Right lobe of liver (tissue), 4 donors: Measurements from ENCODE around the gene MRPL54.

Experiments used
- POLR2A ChIP-seq: fragments of 450-650 bp; IDR thresholded peaks from one replicate; pipeline ENCODE4 v1.6.1; 2017; ENCODE audit warnings: antibody characterized with exemption, mild to moderate bottlenecking
- TF ChIP-seq, protein P1 (sequence below), 4 donors: fragments of 200-600 bp in 3 of 4; fragments of 450-650 bp in 1 of 4; IDR thresholded peaks; one replicate each; pipeline versions ENCODE4 v1.5.1 to v1.8.0; 2016 to 2022; ENCODE audit warnings: antibody characterized with exemption in 4 of 4, mild to moderate bottlenecking in 2 of 4
- donor health status: DM: no; HTN: no; CAD: no.
- donor health status: DM: no; HTN: no; CAD: no.
- donor health status: DM: no; HTN: yes; CAD: no.

DNA sequence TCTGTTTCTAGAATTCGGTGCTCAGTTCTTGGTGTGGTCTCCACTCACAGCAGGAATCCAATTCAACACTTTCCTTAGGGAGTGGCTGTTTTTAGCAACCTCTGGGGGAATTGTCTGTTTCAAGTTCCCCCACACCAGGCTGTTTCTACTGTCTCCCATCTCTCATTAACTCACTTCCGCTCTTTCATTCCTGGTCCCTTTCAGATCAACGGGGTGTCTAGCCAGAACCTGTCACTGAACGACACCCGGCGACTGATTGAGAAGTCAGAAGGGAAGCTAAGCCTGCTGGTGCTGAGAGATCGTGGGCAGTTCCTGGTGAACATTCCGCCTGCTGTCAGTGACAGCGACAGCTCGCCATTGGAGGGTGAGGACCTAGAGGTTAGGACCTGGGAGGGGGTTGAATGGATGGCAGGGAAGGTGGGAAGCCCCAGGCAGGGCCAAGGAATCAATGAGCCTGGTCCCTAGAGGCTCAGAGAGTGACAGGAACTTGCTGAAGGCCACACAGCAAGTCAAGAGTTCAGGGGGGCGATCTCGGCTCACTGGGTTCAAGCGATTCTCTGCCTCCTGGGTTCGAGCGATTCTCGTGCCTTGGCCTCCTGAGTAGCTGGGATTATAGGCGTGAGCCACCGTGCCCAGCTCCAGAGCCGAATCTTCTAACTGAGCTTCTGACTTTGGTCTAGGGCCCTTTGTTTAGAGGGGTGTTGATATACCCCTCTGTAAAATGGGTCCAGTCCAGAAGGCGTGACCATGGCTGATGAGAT is 28.8 kb upstream of the MRPL54 start:
- TF ChIP-seq, protein P1, sequence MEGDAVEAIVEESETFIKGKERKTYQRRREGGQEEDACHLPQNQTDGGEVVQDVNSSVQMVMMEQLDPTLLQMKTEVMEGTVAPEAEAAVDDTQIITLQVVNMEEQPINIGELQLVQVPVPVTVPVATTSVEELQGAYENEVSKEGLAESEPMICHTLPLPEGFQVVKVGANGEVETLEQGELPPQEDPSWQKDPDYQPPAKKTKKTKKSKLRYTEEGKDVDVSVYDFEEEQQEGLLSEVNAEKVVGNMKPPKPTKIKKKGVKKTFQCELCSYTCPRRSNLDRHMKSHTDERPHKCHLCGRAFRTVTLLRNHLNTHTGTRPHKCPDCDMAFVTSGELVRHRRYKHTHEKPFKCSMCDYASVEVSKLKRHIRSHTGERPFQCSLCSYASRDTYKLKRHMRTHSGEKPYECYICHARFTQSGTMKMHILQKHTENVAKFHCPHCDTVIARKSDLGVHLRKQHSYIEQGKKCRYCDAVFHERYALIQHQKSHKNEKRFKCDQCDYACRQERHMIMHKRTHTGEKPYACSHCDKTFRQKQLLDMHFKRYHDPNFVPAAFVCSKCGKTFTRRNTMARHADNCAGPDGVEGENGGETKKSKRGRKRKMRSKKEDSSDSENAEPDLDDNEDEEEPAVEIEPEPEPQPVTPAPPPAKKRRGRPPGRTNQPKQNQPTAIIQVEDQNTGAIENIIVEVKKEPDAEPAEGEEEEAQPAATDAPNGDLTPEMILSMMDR (IDR thresholded peaks at IDR 0.05): no peak
- no peak for TF ChIP-seq POLR2A
